Measurements from ENCODE around the gene ZDHHC11. TPM values are rescaled to one million over a fixed set of nuclear protein-coding genes. Genes with fewer than 3 reads are reported as not detected.
"Not testable (repeated sequence)": the region's sequence is repeated elsewhere in the genome, so short reads cannot be mapped to it uniquely, and the experiment has no call there.

The ZDHHC11 gene
- total RNA-seq, 1 donor from 2014 or later, result 73.0 TPM

DNA sequence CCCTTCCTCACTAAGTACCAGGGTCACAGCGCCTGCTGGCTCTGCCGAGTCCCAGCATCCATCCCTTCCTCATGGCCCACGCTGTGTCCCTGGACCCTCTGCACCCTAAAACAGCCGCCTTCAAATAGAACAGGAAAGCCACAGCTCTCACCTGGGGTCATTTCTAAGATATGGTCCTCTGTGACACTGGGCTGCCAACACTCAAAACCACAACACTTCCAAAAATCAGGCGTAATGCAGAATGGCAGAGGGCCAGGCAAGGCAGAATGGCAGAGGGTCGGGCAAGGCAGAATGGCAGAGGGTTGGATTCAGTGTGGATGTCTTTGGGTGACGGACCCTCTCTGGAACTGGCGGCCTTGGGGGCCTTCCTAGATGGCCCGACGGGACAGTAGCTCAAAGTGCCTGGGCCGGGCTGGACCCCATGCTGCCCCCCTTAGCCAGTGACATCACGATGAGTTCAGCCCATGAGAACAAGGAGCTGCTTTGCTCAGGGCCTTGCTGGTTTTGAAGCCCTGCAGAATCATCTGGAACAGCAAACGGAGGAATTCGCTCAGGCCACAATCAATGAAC lies 101.6 kb downstream of the ZDHHC11 start:
- Mint-ChIP-seq H3K4me3 (ENCODE audit: unreplicated experiment) (no peak overlapping the region), H3K4me1 (ENCODE audit: low read depth, unreplicated experiment) (peaks cover 5% of the 10 kb centered on the region), H3K27me3 (ENCODE audit: unreplicated experiment) (no peaks in the 10 kb centered on the region), H3K36me3 (ENCODE audit: unreplicated experiment) (peaks cover 1% of the 10 kb centered on the region), H3K9me3 (ENCODE audit: unreplicated experiment) (peaks cover 4% of the 10 kb centered on the region), H3K27ac (ENCODE audit: unreplicated experiment) (no peak overlapping the region)
- TF ChIP-seq, protein P1, sequence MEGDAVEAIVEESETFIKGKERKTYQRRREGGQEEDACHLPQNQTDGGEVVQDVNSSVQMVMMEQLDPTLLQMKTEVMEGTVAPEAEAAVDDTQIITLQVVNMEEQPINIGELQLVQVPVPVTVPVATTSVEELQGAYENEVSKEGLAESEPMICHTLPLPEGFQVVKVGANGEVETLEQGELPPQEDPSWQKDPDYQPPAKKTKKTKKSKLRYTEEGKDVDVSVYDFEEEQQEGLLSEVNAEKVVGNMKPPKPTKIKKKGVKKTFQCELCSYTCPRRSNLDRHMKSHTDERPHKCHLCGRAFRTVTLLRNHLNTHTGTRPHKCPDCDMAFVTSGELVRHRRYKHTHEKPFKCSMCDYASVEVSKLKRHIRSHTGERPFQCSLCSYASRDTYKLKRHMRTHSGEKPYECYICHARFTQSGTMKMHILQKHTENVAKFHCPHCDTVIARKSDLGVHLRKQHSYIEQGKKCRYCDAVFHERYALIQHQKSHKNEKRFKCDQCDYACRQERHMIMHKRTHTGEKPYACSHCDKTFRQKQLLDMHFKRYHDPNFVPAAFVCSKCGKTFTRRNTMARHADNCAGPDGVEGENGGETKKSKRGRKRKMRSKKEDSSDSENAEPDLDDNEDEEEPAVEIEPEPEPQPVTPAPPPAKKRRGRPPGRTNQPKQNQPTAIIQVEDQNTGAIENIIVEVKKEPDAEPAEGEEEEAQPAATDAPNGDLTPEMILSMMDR (IDR thresholded peaks at IDR 0.05; ENCODE audit: partially characterized antibody, unreplicated experiment), result no peak
- DNase-seq, result no peak

DNA sequence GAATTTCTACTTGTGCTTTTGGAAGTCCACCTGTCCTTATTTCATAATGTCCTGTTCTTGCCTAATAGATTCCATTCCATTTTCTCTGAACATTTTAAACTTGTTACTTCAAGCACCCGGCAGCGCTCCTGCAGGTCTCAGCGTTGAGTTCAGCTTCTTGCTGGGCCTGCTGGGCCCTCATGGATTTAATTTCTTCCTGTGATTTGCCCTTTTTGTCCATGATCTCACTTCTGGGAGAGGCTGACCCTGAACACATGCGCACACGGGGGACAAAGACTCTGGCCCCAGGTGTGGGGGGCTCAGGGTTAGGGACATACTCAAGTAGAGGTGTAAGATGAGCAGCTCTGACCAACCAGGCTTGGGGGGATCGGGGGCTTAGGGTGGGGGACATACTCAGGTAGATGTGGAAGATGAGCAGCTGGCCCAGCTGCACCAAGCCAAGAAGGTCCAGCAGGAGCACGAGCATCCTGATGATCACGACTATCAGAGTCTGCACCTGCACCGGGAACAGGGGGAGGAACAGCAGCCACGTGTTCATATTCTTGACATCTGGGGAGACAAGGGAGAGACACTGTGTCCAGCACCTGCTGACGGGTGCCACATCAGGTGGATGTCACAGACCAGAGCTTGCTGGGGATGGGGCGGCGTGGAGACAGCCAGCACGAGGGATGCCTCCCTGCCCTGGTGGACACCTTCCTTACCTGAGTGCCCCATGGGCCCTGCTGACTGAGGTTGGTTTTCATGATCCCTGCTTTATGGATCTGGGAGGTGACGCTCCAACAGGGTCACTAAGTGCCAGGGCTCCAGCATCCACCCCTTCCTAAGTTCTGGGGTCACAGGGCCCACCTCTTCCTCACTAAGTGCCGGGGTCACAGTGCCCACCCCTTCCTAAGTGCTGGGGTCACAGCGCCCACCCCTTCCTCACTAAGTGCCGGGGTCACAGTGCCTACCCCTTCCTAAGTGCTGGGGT lies 102.5 kb downstream of the ZDHHC11 start:
- peaks cover 10% of the 10 kb centered on the region for H3K36me3 Mint-ChIP-seq (ENCODE audit: unreplicated experiment)
- not testable (repeated sequence) for H3K9me3 Mint-ChIP-seq (ENCODE audit: unreplicated experiment); H3K27ac Mint-ChIP-seq (ENCODE audit: unreplicated experiment); H3K27me3 Mint-ChIP-seq (ENCODE audit: unreplicated experiment); H3K4me3 Mint-ChIP-seq (ENCODE audit: unreplicated experiment); H3K4me1 Mint-ChIP-seq (ENCODE audit: low read depth, unreplicated experiment); DNase-seq

DNA sequence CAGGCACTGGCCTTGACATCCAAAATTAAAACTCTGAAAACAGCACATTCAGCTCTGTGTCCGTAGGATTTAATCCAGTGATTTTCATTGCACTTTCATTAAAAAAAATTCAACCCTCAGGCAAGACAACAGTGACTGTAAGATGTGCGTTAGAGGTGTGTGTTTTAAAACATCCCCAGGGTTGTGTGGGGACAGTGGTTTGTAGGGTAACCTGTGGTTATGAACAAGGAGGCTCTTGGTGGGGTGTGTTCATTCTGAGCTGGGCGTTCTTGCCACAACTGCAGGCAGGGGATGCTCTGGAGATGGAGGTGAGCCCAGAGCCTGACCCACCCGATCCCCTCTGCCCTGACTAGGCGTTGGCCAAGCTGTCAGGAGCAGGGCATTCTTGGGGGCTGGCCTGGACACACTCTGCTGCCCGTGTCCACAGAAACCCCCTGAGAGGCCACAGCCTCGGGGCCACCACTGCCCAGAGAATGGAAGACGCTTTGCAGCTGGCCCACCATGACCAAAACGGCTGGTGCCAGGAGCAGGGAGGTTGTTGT lies 103.4 kb downstream of the ZDHHC11 start:
- H3K4me3 Mint-ChIP-seq (ENCODE audit: unreplicated experiment); H3K27ac Mint-ChIP-seq (ENCODE audit: unreplicated experiment); H3K4me1 Mint-ChIP-seq (ENCODE audit: low read depth, unreplicated experiment); H3K9me3 Mint-ChIP-seq (ENCODE audit: unreplicated experiment); DNase-seq; H3K27me3 Mint-ChIP-seq (ENCODE audit: unreplicated experiment): not testable (repeated sequence)
- H3K36me3 Mint-ChIP-seq (ENCODE audit: unreplicated experiment), result peaks cover 15% of the 10 kb centered on the region

DNA sequence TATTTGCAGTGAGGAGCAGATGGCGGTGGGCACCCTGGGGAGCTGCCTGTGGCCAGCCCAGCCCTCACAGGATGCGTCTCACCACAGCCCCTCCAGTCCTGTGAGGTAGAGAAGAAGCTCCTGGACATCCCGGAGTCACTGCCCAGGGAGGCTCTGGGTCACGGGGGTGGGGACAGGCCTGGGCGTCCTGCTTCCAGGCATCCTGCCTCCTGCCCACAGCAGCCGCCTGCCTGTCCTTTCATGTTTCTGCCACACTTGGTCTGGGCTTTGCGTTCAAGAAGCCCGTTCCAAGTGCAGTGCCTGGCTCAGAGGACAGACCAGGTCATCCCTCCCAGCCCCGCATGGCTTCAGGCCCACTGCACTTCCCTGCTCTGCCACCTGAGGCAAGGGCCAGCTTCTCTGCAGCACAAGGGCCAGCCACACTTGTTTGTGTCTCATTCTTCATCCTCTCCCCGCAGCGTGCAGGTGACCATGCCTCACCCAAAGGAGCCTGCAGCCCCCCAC lies 104.5 kb downstream of the ZDHHC11 start:
- no peak for DNase-seq
- Mint-ChIP-seq H3K4me1 (ENCODE audit: low read depth, unreplicated experiment) (peaks cover 5% of the 10 kb centered on the region), H3K27ac (ENCODE audit: unreplicated experiment) (no peak overlapping the region), H3K4me3 (ENCODE audit: unreplicated experiment) (no peak overlapping the region), H3K9me3 (ENCODE audit: unreplicated experiment) (peaks cover 2% of the 10 kb centered on the region), H3K36me3 (ENCODE audit: unreplicated experiment) (peaks cover 15% of the 10 kb centered on the region), H3K27me3 (ENCODE audit: unreplicated experiment) (no peaks in the 10 kb centered on the region)
- TF ChIP-seq, protein P1 (IDR thresholded peaks at IDR 0.05; ENCODE audit: partially characterized antibody, unreplicated experiment), result no peak

Other genes starting within 250 kb of the ZDHHC11 start
- 43.9 TPM for gene CEP72, start 238.6 kb downstream of the ZDHHC11 start, total RNA-seq (ENCODE audit: unreplicated experiment)
- 44.5 TPM for gene TPPP, start 157.6 kb downstream of the ZDHHC11 start, total RNA-seq (ENCODE audit: unreplicated experiment)
- gene ZDHHC11B, start 66.3 kb downstream of the ZDHHC11 start, total RNA-seq (ENCODE audit: unreplicated experiment), result 42.8 TPM
- 104 TPM for gene BRD9, start 41.8 kb upstream of the ZDHHC11 start, total RNA-seq (ENCODE audit: unreplicated experiment)
- 3.9 TPM for gene TRIP13, start 41.9 kb upstream of the ZDHHC11 start, total RNA-seq (ENCODE audit: unreplicated experiment)
- 41.7 TPM for gene NKD2, start 157.8 kb upstream of the ZDHHC11 start, total RNA-seq (ENCODE audit: unreplicated experiment)

All from glutamatergic neuron (in vitro differentiated cells).